ENCODE results near the gene KRTAP10-8.
"Not testable (repeated sequence)": the region's sequence is repeated elsewhere in the genome, so short reads cannot be mapped to it uniquely, and the experiment has no call there.

Gene KRTAP10-8

DNA sequence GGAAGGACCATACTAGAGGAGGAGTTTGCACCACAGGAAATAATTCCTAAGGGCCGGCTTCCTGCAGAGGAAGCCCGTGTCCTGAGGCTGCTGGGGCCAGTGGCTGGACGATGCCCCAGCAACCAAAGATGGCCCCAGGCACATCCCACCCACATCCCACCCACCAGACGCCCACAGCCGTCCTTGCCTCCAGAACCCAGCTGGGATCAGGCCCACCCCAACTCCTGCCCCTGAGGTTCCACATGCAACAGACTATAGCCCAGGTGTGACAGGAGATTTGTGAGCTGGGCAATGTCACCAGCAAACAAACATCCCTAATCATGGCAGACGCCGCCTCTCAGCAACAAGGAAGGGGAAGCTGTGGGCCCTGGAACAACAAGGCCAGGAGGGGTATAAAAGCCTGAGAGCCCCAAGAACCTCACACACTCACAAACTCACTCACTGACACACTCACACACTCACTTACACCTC is 14.8 kb downstream of the KRTAP10-8 start, which contains the start of gene KRTAP10-9:
Gene KRTAP10-9 (plus strand): TSS at position 421 of the 471 bp plus-strand sequence. CDS start 79 bp downstream, outside the sequence.
- Histone ChIP-seq H3K27me3 (ENCODE audit: control insufficient read depth, low read length) (no peaks in the 10 kb centered on the region), H3K36me3 (ENCODE audit: control insufficient read depth, low read length) (no peaks in the 10 kb centered on the region), H4K20me1 (ENCODE audit: control insufficient read depth, insufficient read depth, low read depth, low read length) (no peaks in the 10 kb centered on the region), H3K79me2 (ENCODE audit: control insufficient read depth, low read length) (no peaks in the 10 kb centered on the region), H3K9me3 (ENCODE audit: control insufficient read depth, insufficient read depth, low read length) (peaks cover 49% of the 10 kb centered on the region), H3F3A (ENCODE audit: control insufficient read depth, insufficient read depth) (no peaks in the 10 kb centered on the region), H3K9me2 (replicated peaks; ENCODE audit: control insufficient read depth, low read length) (no peaks in the 10 kb centered on the region), H3K4me3 (ENCODE audit: low read length) (no peak within 1 kb of the TSS), H3K27ac (ENCODE audit: low read depth, low read length) (no peak within 1 kb of the TSS), H3K4me1 (ENCODE audit: control insufficient read depth, low read length) (peaks cover 12% of the 10 kb centered on the region), H3K4me2 (ENCODE audit: low read length) (no peak within 1 kb of the TSS)
- TF ChIP-seq, protein P1, sequence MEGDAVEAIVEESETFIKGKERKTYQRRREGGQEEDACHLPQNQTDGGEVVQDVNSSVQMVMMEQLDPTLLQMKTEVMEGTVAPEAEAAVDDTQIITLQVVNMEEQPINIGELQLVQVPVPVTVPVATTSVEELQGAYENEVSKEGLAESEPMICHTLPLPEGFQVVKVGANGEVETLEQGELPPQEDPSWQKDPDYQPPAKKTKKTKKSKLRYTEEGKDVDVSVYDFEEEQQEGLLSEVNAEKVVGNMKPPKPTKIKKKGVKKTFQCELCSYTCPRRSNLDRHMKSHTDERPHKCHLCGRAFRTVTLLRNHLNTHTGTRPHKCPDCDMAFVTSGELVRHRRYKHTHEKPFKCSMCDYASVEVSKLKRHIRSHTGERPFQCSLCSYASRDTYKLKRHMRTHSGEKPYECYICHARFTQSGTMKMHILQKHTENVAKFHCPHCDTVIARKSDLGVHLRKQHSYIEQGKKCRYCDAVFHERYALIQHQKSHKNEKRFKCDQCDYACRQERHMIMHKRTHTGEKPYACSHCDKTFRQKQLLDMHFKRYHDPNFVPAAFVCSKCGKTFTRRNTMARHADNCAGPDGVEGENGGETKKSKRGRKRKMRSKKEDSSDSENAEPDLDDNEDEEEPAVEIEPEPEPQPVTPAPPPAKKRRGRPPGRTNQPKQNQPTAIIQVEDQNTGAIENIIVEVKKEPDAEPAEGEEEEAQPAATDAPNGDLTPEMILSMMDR (IDR thresholded peaks at IDR 0.05; ENCODE audit: low read depth, low read length, poor library complexity, severe bottlenecking), result no peak
- TF ChIP-seq EZH2phosphoT487 (IDR thresholded peaks at IDR 0.05; ENCODE audit: borderline replicate concordance, low read length), result no peak

DNA sequence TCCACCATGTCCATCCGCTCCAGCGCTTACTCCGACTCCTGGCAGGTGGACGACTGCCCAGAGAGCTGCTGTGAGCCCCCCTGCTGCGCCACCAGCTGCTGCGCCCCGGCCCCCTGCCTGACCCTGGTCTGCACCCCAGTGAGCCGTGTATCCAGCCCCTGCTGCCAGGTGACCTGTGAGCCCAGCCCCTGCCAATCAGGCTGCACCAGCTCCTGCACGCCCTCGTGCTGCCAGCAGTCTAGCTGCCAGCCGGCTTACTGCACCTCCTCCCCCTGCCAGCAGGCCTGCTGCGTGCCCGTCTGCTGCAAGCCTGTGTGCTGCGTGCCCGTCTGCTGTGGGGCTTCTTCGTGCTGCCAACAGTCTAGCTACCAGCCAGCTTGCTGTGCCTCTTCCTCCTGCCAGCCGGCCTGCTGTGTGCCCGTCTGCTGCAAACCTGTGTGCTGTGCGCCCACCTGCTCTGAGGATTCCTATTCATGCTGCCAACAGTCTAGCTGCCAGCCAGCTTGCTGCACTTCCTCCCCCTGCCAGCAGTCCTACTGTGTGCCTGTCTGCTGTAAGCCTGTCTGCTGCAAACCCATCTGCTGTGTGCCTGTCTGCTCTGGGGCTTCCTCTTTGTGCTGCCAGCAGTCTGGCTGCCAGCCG is 15.4 kb downstream of the KRTAP10-8 start:
- not testable (repeated sequence) for H3K4me2 ChIP-seq (ENCODE audit: low read length); H4K20me1 ChIP-seq (ENCODE audit: control insufficient read depth, insufficient read depth, low read depth, low read length); H3K79me2 ChIP-seq (ENCODE audit: control insufficient read depth, low read length); H3F3A ChIP-seq (ENCODE audit: control insufficient read depth, insufficient read depth); H3K36me3 ChIP-seq (ENCODE audit: control insufficient read depth, low read length); H3K9me2 ChIP-seq (replicated peaks; ENCODE audit: control insufficient read depth, low read length); H3K27me3 ChIP-seq (ENCODE audit: control insufficient read depth, low read length); H3K27ac ChIP-seq (ENCODE audit: low read depth, low read length); H3K4me3 ChIP-seq (ENCODE audit: low read length)
- Histone ChIP-seq H3K9me3 (ENCODE audit: control insufficient read depth, insufficient read depth, low read length) (peaks cover 52% of the 10 kb centered on the region), H3K4me1 (ENCODE audit: control insufficient read depth, low read length) (peaks cover 12% of the 10 kb centered on the region)

DNA sequence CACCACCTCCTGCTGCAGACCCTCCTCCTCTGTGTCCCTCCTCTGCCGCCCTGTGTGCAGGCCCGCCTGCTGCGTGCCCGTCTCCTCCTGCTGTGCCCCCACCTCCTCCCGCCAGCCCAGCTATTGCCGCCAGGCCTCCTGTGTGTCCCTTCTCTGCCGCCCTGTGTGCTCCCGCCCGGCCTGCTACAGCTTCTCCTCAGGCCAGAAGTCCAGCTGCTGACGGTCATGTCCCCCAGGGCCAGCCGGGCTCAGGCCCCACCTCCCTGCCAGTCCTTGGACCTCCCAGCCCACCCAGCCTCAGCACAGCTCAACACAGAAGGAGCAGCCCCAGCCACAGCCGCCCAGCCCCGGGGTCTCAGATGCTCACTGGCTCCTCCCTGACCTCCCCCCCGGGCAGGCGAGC is 16.0 kb downstream of the KRTAP10-8 start:
- H3F3A ChIP-seq (ENCODE audit: control insufficient read depth, insufficient read depth); H3K4me3 ChIP-seq (ENCODE audit: low read length); H4K20me1 ChIP-seq (ENCODE audit: control insufficient read depth, insufficient read depth, low read depth, low read length); H3K27me3 ChIP-seq (ENCODE audit: control insufficient read depth, low read length); H3K36me3 ChIP-seq (ENCODE audit: control insufficient read depth, low read length); H3K9me2 ChIP-seq (replicated peaks; ENCODE audit: control insufficient read depth, low read length); H3K4me2 ChIP-seq (ENCODE audit: low read length); H3K27ac ChIP-seq (ENCODE audit: low read depth, low read length); H3K79me2 ChIP-seq (ENCODE audit: control insufficient read depth, low read length): not testable (repeated sequence)
- H3K4me1 ChIP-seq (ENCODE audit: control insufficient read depth, low read length), result peaks cover 12% of the 10 kb centered on the region
- peaks cover 53% of the 10 kb centered on the region for H3K9me3 ChIP-seq (ENCODE audit: control insufficient read depth, insufficient read depth, low read length)

DNA sequence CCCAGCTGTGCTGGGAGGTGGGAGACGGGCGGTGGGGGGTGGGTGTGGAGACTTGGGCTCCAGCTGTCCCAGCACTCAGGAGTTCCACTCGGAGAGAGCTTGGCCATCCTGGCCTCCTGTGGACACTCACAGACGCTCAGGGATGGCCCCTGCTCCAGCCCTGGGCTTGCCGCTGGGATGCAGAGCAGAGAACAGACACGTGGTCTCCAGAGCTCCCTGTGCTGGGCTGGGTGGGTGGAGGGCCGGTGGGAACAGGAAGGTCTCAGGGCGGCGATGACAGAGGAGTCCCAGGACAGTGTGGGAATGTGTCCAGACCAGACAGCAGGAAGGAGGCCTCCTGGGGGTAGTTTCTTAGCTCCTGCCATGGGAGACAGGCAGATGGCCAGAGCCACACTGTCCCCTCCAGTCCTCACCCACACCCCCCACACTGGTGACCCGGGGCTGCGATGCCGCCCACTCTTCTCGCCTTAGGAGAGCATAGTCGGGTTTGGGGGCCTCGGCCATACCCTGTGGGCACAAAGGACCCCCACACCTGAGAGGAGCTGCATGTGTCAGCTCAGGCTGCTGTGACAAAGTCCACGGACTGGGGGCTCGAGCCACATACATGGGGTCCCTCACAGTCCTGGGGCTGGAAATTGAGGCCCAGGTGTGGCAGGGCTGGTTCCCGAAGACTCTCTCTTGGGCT is 17.0 kb downstream of the KRTAP10-8 start:
- H3K79me2 ChIP-seq (ENCODE audit: control insufficient read depth, low read length), result no peaks in the 10 kb centered on the region
- no peaks in the 10 kb centered on the region for H3F3A ChIP-seq (ENCODE audit: control insufficient read depth, insufficient read depth)
- H3K36me3 ChIP-seq (ENCODE audit: control insufficient read depth, low read length), result no peaks in the 10 kb centered on the region
- H3K4me3 ChIP-seq (ENCODE audit: low read length), result no peak overlapping the region
- H4K20me1 ChIP-seq (ENCODE audit: control insufficient read depth, insufficient read depth, low read depth, low read length), result no peaks in the 10 kb centered on the region
- peaks cover 49% of the 10 kb centered on the region for H3K9me3 ChIP-seq (ENCODE audit: control insufficient read depth, insufficient read depth, low read length)
- no peaks in the 10 kb centered on the region for H3K9me2 ChIP-seq (replicated peaks; ENCODE audit: control insufficient read depth, low read length)
- H3K4me1 ChIP-seq (ENCODE audit: control insufficient read depth, low read length), result peaks cover 12% of the 10 kb centered on the region
- TF ChIP-seq EZH2phosphoT487 (IDR thresholded peaks at IDR 0.05; ENCODE audit: borderline replicate concordance, low read length), result no peak
- TF ChIP-seq, protein P1 (IDR thresholded peaks at IDR 0.05; ENCODE audit: low read depth, low read length, poor library complexity, severe bottlenecking), result no peak
- no peaks in the 10 kb centered on the region for H3K27me3 ChIP-seq (ENCODE audit: control insufficient read depth, low read length)
- H3K27ac ChIP-seq (ENCODE audit: low read depth, low read length), result no peak overlapping the region
- H3K4me2 ChIP-seq (ENCODE audit: low read length), result no peak overlapping the region
